ENCODE data around the gene DERL3.

DNA sequence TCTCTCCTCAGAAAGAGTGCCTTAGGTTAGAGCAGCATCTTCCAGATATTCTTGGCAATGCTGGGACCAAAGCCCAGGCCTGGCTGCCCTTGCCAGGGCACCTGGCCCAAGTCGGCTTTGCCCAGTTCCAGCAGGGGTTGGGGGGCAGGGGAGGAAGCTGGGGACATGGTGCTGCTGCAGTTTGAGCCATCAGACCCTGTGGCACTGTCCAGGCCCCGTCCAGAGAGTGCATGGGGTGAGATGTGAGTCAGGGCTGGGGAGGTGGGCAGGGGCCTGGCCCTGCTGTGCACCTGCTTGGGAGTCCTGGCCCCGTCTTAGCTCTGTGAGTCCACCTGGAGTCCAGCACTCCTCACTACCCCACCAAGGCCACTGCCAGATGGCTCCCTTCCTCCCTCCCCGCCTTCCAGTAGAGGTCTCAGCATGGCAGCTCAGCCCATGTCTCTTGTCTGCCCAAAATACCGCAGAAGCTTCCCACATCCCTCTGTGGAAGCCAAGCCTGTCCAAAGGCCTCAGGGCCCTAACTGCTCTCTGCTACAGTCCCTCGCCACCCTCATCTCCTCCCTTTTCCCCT lies 16.6 kb downstream of the DERL3 start:
- TF ChIP-seq CTCF (optimal IDR thresholded peaks at IDR 0.05 in 1 of 3, IDR thresholded peaks at IDR 0.05 in 1 of 3, conservative IDR thresholded peaks at IDR 0.05 in 1 of 3; ENCODE audit: extremely low read depth in 1 of 3, insufficient read depth in 2 of 3, low read length in 3 of 3) = no peak
- TF ChIP-seq EZH2 (IDR thresholded peaks at IDR 0.05; ENCODE audit: low read length) = no peak
